Measurements from ENCODE around the gene BORCS5.

Gene BORCS5

GRCh38 chr12:12482150-12482761, 125.4 kb downstream of the BORCS5 start:
- no peak overlapping the region for H3K4me3 ChIP-seq (ENCODE audit: insufficient read length, low read depth)
- no peaks in the 10 kb centered on the region for H3K27me3 ChIP-seq (ENCODE audit: insufficient read depth, insufficient read length)
- H3K36me3 ChIP-seq (ENCODE audit: insufficient read depth, insufficient read length, low read length): peaks cover 70% of the 10 kb centered on the region
- no peak for DNase-seq (ENCODE audit: low read depth, low spot score)
- H3K9me3 ChIP-seq (ENCODE audit: insufficient read depth, low read length): no peaks in the 10 kb centered on the region
- H3K4me1 ChIP-seq (ENCODE audit: insufficient read depth, insufficient read length): no peaks in the 10 kb centered on the region
- no peak for TF ChIP-seq ZNF274 (IDR thresholded peaks at IDR 0.05; ENCODE audit: low read depth, low read length)
- TF ChIP-seq SUZ12 (IDR thresholded peaks at IDR 0.05; ENCODE audit: extremely low read depth, insufficient read depth, insufficient read length): no peak
- no peak for TF ChIP-seq YY1 (IDR thresholded peaks at IDR 0.05; ENCODE audit: insufficient read depth, insufficient read length)
- no peak overlapping the region for H3K9ac ChIP-seq (ENCODE audit: insufficient read length, low read depth)

GRCh38 chr12:12482959-12483358, 126.1 kb downstream of the BORCS5 start:
- TF ChIP-seq ZNF274 (IDR thresholded peaks at IDR 0.05; ENCODE audit: low read depth, low read length) (no peak), YY1 (IDR thresholded peaks at IDR 0.05; ENCODE audit: insufficient read depth, insufficient read length) (no peak), SUZ12 (IDR thresholded peaks at IDR 0.05; ENCODE audit: extremely low read depth, insufficient read depth, insufficient read length) (no peak)
- H3K9me3 ChIP-seq (ENCODE audit: insufficient read depth, low read length): no peaks in the 10 kb centered on the region
- no peak overlapping the region for H3K4me3 ChIP-seq (ENCODE audit: insufficient read length, low read depth)
- no peak overlapping the region for H3K9ac ChIP-seq (ENCODE audit: insufficient read length, low read depth)
- no peaks in the 10 kb centered on the region for H3K4me1 ChIP-seq (ENCODE audit: insufficient read depth, insufficient read length)
- no peak for DNase-seq (ENCODE audit: low read depth, low spot score)
- peaks cover 64% of the 10 kb centered on the region for H3K36me3 ChIP-seq (ENCODE audit: insufficient read depth, insufficient read length, low read length)
- no peaks in the 10 kb centered on the region for H3K27me3 ChIP-seq (ENCODE audit: insufficient read depth, insufficient read length)

GRCh38 chr12:12483438-12483837, 126.6 kb downstream of the BORCS5 start:
- TF ChIP-seq ZNF274 (IDR thresholded peaks at IDR 0.05; ENCODE audit: low read depth, low read length) (no peak), YY1 (IDR thresholded peaks at IDR 0.05; ENCODE audit: insufficient read depth, insufficient read length) (no peak), SUZ12 (IDR thresholded peaks at IDR 0.05; ENCODE audit: extremely low read depth, insufficient read depth, insufficient read length) (no peak)
- no peaks in the 10 kb centered on the region for H3K4me1 ChIP-seq (ENCODE audit: insufficient read depth, insufficient read length)
- H3K9me3 ChIP-seq (ENCODE audit: insufficient read depth, low read length): no peaks in the 10 kb centered on the region
- no peaks in the 10 kb centered on the region for H3K27me3 ChIP-seq (ENCODE audit: insufficient read depth, insufficient read length)
- H3K4me3 ChIP-seq (ENCODE audit: insufficient read length, low read depth): no peak overlapping the region
- H3K36me3 ChIP-seq (ENCODE audit: insufficient read depth, insufficient read length, low read length): peaks cover 63% of the 10 kb centered on the region
- no peak overlapping the region for H3K9ac ChIP-seq (ENCODE audit: insufficient read length, low read depth)
- DNase-seq (ENCODE audit: low read depth, low spot score): no peak

GRCh38 chr12:12486661-12487240, 129.9 kb downstream of the BORCS5 start:
- DNase-seq (ENCODE audit: low read depth, low spot score): no peak
- H3K4me3 ChIP-seq (ENCODE audit: insufficient read length, low read depth): no peak overlapping the region
- TF ChIP-seq YY1 (IDR thresholded peaks at IDR 0.05; ENCODE audit: insufficient read depth, insufficient read length): no peak
- TF ChIP-seq ZNF274 (IDR thresholded peaks at IDR 0.05; ENCODE audit: low read depth, low read length): no peak
- no peak for TF ChIP-seq SUZ12 (IDR thresholded peaks at IDR 0.05; ENCODE audit: extremely low read depth, insufficient read depth, insufficient read length)
- no peaks in the 10 kb centered on the region for H3K4me1 ChIP-seq (ENCODE audit: insufficient read depth, insufficient read length)
- no peaks in the 10 kb centered on the region for H3K27me3 ChIP-seq (ENCODE audit: insufficient read depth, insufficient read length)
- H3K36me3 ChIP-seq (ENCODE audit: insufficient read depth, insufficient read length, low read length): peaks cover 50% of the 10 kb centered on the region
- H3K9ac ChIP-seq (ENCODE audit: insufficient read length, low read depth): no peak overlapping the region
- H3K9me3 ChIP-seq (ENCODE audit: insufficient read depth, low read length): no peaks in the 10 kb centered on the region

GRCh38 chr12:12487490-12487889, 130.6 kb downstream of the BORCS5 start:
- H3K36me3 ChIP-seq (ENCODE audit: insufficient read depth, insufficient read length, low read length): peaks cover 43% of the 10 kb centered on the region
- no peak overlapping the region for H3K4me3 ChIP-seq (ENCODE audit: insufficient read length, low read depth)
- no peaks in the 10 kb centered on the region for H3K27me3 ChIP-seq (ENCODE audit: insufficient read depth, insufficient read length)
- no peaks in the 10 kb centered on the region for H3K9me3 ChIP-seq (ENCODE audit: insufficient read depth, low read length)
- no peaks in the 10 kb centered on the region for H3K4me1 ChIP-seq (ENCODE audit: insufficient read depth, insufficient read length)
- DNase-seq (ENCODE audit: low read depth, low spot score): no peak
- H3K9ac ChIP-seq (ENCODE audit: insufficient read length, low read depth): no peak overlapping the region
- no peak for TF ChIP-seq YY1 (IDR thresholded peaks at IDR 0.05; ENCODE audit: insufficient read depth, insufficient read length)
- no peak for TF ChIP-seq SUZ12 (IDR thresholded peaks at IDR 0.05; ENCODE audit: extremely low read depth, insufficient read depth, insufficient read length)
- TF ChIP-seq ZNF274 (IDR thresholded peaks at IDR 0.05; ENCODE audit: low read depth, low read length): no peak

GRCh38 chr12:12488296-12488695, 131.4 kb downstream of the BORCS5 start:
- TF ChIP-seq ZNF274 (IDR thresholded peaks at IDR 0.05; ENCODE audit: low read depth, low read length) (no peak), YY1 (IDR thresholded peaks at IDR 0.05; ENCODE audit: insufficient read depth, insufficient read length) (no peak), SUZ12 (IDR thresholded peaks at IDR 0.05; ENCODE audit: extremely low read depth, insufficient read depth, insufficient read length) (no peak)
- no peak overlapping the region for H3K9ac ChIP-seq (ENCODE audit: insufficient read length, low read depth)
- no peaks in the 10 kb centered on the region for H3K27me3 ChIP-seq (ENCODE audit: insufficient read depth, insufficient read length)
- no peaks in the 10 kb centered on the region for H3K9me3 ChIP-seq (ENCODE audit: insufficient read depth, low read length)
- H3K4me3 ChIP-seq (ENCODE audit: insufficient read length, low read depth): no peak overlapping the region
- H3K4me1 ChIP-seq (ENCODE audit: insufficient read depth, insufficient read length): no peaks in the 10 kb centered on the region
- no peak for DNase-seq (ENCODE audit: low read depth, low spot score)
- H3K36me3 ChIP-seq (ENCODE audit: insufficient read depth, insufficient read length, low read length): peaks cover 39% of the 10 kb centered on the region

- H3K9me3 ChIP-seq (ENCODE audit: insufficient read depth, low read length): no peaks in the 10 kb centered on the region
- H3K27me3 ChIP-seq (ENCODE audit: insufficient read depth, insufficient read length): no peaks in the 10 kb centered on the region
- peaks cover 39% of the 10 kb centered on the region for H3K36me3 ChIP-seq (ENCODE audit: insufficient read depth, insufficient read length, low read length)
- no peak overlapping the region for H3K9ac ChIP-seq (ENCODE audit: insufficient read length, low read depth)
- no peak overlapping the region for H3K4me3 ChIP-seq (ENCODE audit: insufficient read length, low read depth)
- no peaks in the 10 kb centered on the region for H3K4me1 ChIP-seq (ENCODE audit: insufficient read depth, insufficient read length)
- TF ChIP-seq ZNF274 (IDR thresholded peaks at IDR 0.05; ENCODE audit: low read depth, low read length) (no peak), SUZ12 (IDR thresholded peaks at IDR 0.05; ENCODE audit: extremely low read depth, insufficient read depth, insufficient read length) (no peak), YY1 (IDR thresholded peaks at IDR 0.05; ENCODE audit: insufficient read depth, insufficient read length) (no peak)
- DNase-seq (ENCODE audit: low read depth, low spot score): no peak
Observed at GRCh38 chr12:12488823-12489550, 132.1 kb downstream of the BORCS5 start.

All from NT2/D1 (cell line).